NCI-H69 (cell line): ENCODE measurements around the gene STMND1.

ENCODE experiments used
- DNase-seq: peaks from one replicate; lab custom pipeline; 2025; lab: John Stamatoyannopoulos, UW

The STMND1 gene

GRCh38 chr6:17098538-17098937 is 3.3 kb upstream of the STMND1 start:
- DNase-seq, result no peak

- no peak for DNase-seq
Observed at GRCh38 chr6:17099401-17100059, 2.3 kb upstream of the STMND1 start.

- DNase-seq, result no peak
Observed at GRCh38 chr6:17100806-17101205, 1.0 kb upstream of the STMND1 start.

- DNase-seq, result peak; percentile 38
Observed at GRCh38 chr6:17102258-17102870, 514 bp downstream of the STMND1 start.

GRCh38 chr6:17103715-17104114 is 1.9 kb downstream of the STMND1 start:
- peak; percentile 44 for DNase-seq

- no peak for DNase-seq
Observed at GRCh38 chr6:17107863-17108262, 6.0 kb downstream of the STMND1 start.

GRCh38 chr6:17115251-17116116 is 13.6 kb downstream of the STMND1 start:
- DNase-seq, result peak; percentile 32

GRCh38 chr6:17116117-17116440 is 14.2 kb downstream of the STMND1 start:
- DNase-seq, result peak; percentile 62

GRCh38 chr6:17120019-17120418 is 18.2 kb downstream of the STMND1 start:
- DNase-seq, result peak; percentile 22

GRCh38 chr6:17125407-17125806 is 23.6 kb downstream of the STMND1 start:
- DNase-seq, result no peak

GRCh38 chr6:17130786-17131185 is 28.9 kb downstream of the STMND1 start:
- no peak for DNase-seq

GRCh38 chr6:17132967-17133366 is 31.1 kb downstream of the STMND1 start:
- no peak for DNase-seq

GRCh38 chr6:17138033-17138432 is 36.2 kb downstream of the STMND1 start:
- DNase-seq, result no peak

- no peak for DNase-seq
Observed at GRCh38 chr6:17144016-17144415, 42.2 kb downstream of the STMND1 start.

- DNase-seq, result peak; percentile 59
Observed at GRCh38 chr6:17149571-17149970, 47.7 kb downstream of the STMND1 start.

GRCh38 chr6:17150096-17150495 is 48.2 kb downstream of the STMND1 start:
- no peak for DNase-seq

GRCh38 chr6:17151888-17152287 is 50.0 kb downstream of the STMND1 start:
- DNase-seq, result no peak

- DNase-seq, result no peak
Observed at GRCh38 chr6:17152703-17153102, 50.9 kb downstream of the STMND1 start.

GRCh38 chr6:17156112-17156921 is 54.5 kb downstream of the STMND1 start:
- DNase-seq, result peak; percentile 83

- DNase-seq, result no peak
Observed at GRCh38 chr6:17156966-17157365, 55.1 kb downstream of the STMND1 start.

GRCh38 chr6:17157617-17158016 is 55.8 kb downstream of the STMND1 start:
- no peak for DNase-seq

- no peak for DNase-seq
Observed at GRCh38 chr6:17159240-17159639, 57.4 kb downstream of the STMND1 start.
